Panc1 (cell line): ENCODE results near the gene NDUFS7.

ENCODE experiments used
- CTCF ChIP-seq: fragments of 450-650 bp; IDR thresholded peaks from 2 replicates; pipeline ENCODE4 v1.5.1; 2017; ENCODE audit warnings: mild to moderate bottlenecking
- POLR2AphosphoS5 ChIP-seq: IDR thresholded peaks from 2 replicates; pipeline ENCODE4 v1.6.1; 2012; ENCODE audit warnings: mild to moderate bottlenecking, low read depth, low read length, moderate library complexity
- REST ChIP-seq, 2 experiments: IDR thresholded peaks; 2 replicates each; pipeline ENCODE4 v1.6.1; 2011 to 2012; ENCODE audit warnings: low read depth in 2 of 2, control low read depth in 1 of 2, low read length in 1 of 2, mild to moderate bottlenecking in 1 of 2, moderate library complexity in 1 of 2; ENCODE audit not compliant: insufficient read depth in 1 of 2
- SIN3A ChIP-seq: IDR thresholded peaks from 2 replicates; pipeline ENCODE4 v1.6.1; 2012; ENCODE audit warnings: low read depth, mild to moderate bottlenecking, low read length, moderate library complexity, borderline replicate concordance; ENCODE audit not compliant: insufficient read depth

- TF ChIP-seq POLR2AphosphoS5: no peak
- no peak for TF ChIP-seq CTCF
- no peak for TF ChIP-seq REST (IDR thresholded peaks at IDR 0.05; ENCODE audit: insufficient read depth in 1 of 2, low read depth in 2 of 2, low read length in 1 of 2)
- TF ChIP-seq SIN3A: no peak
Observed at GRCh38 chr19:1429750-1430149, 46.0 kb downstream of the NDUFS7 start.
